ENCODE data around the gene RXFP1.

RXFP1 gene

DNA sequence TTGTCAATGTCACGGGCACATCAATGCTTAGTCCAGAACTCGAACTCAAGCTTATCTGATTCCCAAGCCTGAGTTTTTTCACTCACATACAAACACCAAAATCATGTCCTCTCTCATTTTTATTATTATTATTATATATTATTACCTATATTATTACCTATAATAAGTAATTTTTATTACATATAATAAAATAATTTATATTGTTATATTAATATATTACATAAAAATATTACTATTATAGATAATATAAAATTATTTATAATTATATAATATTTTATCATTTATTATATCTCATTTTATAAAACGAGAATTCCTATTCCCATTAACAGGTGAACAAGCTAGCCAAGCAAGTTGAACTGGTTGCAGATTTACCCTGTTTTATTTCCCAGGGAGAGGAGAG is 13.0 kb downstream of the RXFP1 start:
- Histone ChIP-seq H3K36me3 (ENCODE audit: control insufficient read depth, low read length) (no peaks in the 10 kb centered on the region), H3K27ac (ENCODE audit: low read depth, low read length) (no peak overlapping the region), H3K9me3 (ENCODE audit: control insufficient read depth, insufficient read depth, low read length) (no peaks in the 10 kb centered on the region), H3K27me3 (ENCODE audit: control insufficient read depth, low read length) (no peaks in the 10 kb centered on the region), H3K4me2 (ENCODE audit: low read length) (no peak overlapping the region), H3K9me2 (replicated peaks; ENCODE audit: control insufficient read depth, low read length) (no peaks in the 10 kb centered on the region), H3F3A (ENCODE audit: control insufficient read depth, insufficient read depth) (no peaks in the 10 kb centered on the region), H4K20me1 (ENCODE audit: control insufficient read depth, insufficient read depth, low read depth, low read length) (no peaks in the 10 kb centered on the region), H3K4me3 (ENCODE audit: low read length) (no peak overlapping the region), H3K79me2 (ENCODE audit: control insufficient read depth, low read length) (no peaks in the 10 kb centered on the region), H3K4me1 (ENCODE audit: control insufficient read depth, low read length) (no peaks in the 10 kb centered on the region)
- TF ChIP-seq EZH2phosphoT487 (IDR thresholded peaks at IDR 0.05; ENCODE audit: borderline replicate concordance, low read length): no peak
- TF ChIP-seq, protein P1, sequence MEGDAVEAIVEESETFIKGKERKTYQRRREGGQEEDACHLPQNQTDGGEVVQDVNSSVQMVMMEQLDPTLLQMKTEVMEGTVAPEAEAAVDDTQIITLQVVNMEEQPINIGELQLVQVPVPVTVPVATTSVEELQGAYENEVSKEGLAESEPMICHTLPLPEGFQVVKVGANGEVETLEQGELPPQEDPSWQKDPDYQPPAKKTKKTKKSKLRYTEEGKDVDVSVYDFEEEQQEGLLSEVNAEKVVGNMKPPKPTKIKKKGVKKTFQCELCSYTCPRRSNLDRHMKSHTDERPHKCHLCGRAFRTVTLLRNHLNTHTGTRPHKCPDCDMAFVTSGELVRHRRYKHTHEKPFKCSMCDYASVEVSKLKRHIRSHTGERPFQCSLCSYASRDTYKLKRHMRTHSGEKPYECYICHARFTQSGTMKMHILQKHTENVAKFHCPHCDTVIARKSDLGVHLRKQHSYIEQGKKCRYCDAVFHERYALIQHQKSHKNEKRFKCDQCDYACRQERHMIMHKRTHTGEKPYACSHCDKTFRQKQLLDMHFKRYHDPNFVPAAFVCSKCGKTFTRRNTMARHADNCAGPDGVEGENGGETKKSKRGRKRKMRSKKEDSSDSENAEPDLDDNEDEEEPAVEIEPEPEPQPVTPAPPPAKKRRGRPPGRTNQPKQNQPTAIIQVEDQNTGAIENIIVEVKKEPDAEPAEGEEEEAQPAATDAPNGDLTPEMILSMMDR (IDR thresholded peaks at IDR 0.05; ENCODE audit: low read depth, low read length, poor library complexity, severe bottlenecking): no peak

DNA sequence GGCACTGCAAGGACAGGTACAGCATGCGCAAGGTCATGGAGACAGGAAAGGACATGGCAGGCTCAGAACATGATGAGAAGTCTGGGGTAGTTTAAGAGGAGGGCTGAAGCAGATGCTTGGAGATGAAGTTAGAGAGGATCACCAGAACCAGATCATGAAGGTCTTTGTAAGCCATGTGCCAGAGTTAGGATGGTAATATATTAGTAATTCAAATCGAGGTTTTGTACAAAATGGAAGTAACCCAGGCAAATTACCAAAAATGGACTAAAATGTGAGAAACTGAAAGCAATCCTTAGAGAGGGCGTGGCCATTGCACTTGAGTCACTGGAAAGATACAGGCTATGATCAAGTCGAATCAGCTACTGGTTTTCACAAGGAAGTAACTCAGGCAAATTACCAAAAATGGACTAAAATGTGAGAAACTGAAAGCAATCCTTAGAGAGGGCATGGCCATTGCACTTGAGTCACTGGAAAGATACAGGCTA is 13.5 kb downstream of the RXFP1 start:
- Histone ChIP-seq H3K27ac (ENCODE audit: low read depth, low read length) (no peak overlapping the region), H3K4me2 (ENCODE audit: low read length) (no peak overlapping the region), H3K9me2 (replicated peaks; ENCODE audit: control insufficient read depth, low read length) (no peaks in the 10 kb centered on the region), H3F3A (ENCODE audit: control insufficient read depth, insufficient read depth) (no peaks in the 10 kb centered on the region), H4K20me1 (ENCODE audit: control insufficient read depth, insufficient read depth, low read depth, low read length) (no peaks in the 10 kb centered on the region), H3K36me3 (ENCODE audit: control insufficient read depth, low read length) (no peaks in the 10 kb centered on the region), H3K9me3 (ENCODE audit: control insufficient read depth, insufficient read depth, low read length) (no peaks in the 10 kb centered on the region), H3K79me2 (ENCODE audit: control insufficient read depth, low read length) (no peaks in the 10 kb centered on the region), H3K27me3 (ENCODE audit: control insufficient read depth, low read length) (no peaks in the 10 kb centered on the region), H3K4me3 (ENCODE audit: low read length) (no peak overlapping the region), H3K4me1 (ENCODE audit: control insufficient read depth, low read length) (no peaks in the 10 kb centered on the region)
- TF ChIP-seq, protein P1 (IDR thresholded peaks at IDR 0.05; ENCODE audit: low read depth, low read length, poor library complexity, severe bottlenecking): no peak
- TF ChIP-seq EZH2phosphoT487 (IDR thresholded peaks at IDR 0.05; ENCODE audit: borderline replicate concordance, low read length): no peak

DNA sequence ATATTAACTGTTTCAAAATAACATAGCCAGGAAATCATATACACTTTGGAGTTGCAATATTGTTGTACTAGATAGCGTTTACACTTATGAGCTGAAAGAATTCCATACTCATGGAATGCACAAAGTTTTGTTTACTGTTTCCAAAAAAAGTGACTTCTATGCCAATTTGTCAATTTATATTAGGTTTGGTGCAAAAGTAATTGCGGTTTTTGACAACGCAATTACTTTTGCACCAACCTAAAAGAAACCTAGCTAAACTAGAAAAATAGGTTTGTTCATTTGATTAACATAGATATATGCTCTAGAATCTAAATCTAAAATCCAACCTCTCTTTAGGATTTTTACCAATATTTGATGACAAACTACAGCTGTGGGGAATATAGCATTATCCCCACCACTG is 15.2 kb downstream of the RXFP1 start:
- Histone ChIP-seq H3K9me2 (replicated peaks; ENCODE audit: control insufficient read depth, low read length) (no peaks in the 10 kb centered on the region), H3K4me2 (ENCODE audit: low read length) (no peak overlapping the region), H4K20me1 (ENCODE audit: control insufficient read depth, insufficient read depth, low read depth, low read length) (no peaks in the 10 kb centered on the region), H3K36me3 (ENCODE audit: control insufficient read depth, low read length) (no peaks in the 10 kb centered on the region), H3K9me3 (ENCODE audit: control insufficient read depth, insufficient read depth, low read length) (no peaks in the 10 kb centered on the region), H3K4me3 (ENCODE audit: low read length) (no peak overlapping the region), H3K79me2 (ENCODE audit: control insufficient read depth, low read length) (no peaks in the 10 kb centered on the region), H3F3A (ENCODE audit: control insufficient read depth, insufficient read depth) (no peaks in the 10 kb centered on the region), H3K27me3 (ENCODE audit: control insufficient read depth, low read length) (no peaks in the 10 kb centered on the region), H3K4me1 (ENCODE audit: control insufficient read depth, low read length) (no peaks in the 10 kb centered on the region), H3K27ac (ENCODE audit: low read depth, low read length) (no peak overlapping the region)
- TF ChIP-seq, protein P1 (IDR thresholded peaks at IDR 0.05; ENCODE audit: low read depth, low read length, poor library complexity, severe bottlenecking): no peak
- no peak for TF ChIP-seq EZH2phosphoT487 (IDR thresholded peaks at IDR 0.05; ENCODE audit: borderline replicate concordance, low read length)

Measured in DOHH2 (cell line).